ENCODE data around the gene CPTP.

CPTP gene

GRCh38 chr1:1320666-1321448, 3.7 kb upstream of the CPTP start:
- no peak for DNase-seq

GRCh38 chr1:1321477-1321876, 3.1 kb upstream of the CPTP start:
- DNase-seq: no peak

GRCh38 chr1:1322418-1322817, 2.2 kb upstream of the CPTP start:
- DNase-seq: no peak

DNA sequence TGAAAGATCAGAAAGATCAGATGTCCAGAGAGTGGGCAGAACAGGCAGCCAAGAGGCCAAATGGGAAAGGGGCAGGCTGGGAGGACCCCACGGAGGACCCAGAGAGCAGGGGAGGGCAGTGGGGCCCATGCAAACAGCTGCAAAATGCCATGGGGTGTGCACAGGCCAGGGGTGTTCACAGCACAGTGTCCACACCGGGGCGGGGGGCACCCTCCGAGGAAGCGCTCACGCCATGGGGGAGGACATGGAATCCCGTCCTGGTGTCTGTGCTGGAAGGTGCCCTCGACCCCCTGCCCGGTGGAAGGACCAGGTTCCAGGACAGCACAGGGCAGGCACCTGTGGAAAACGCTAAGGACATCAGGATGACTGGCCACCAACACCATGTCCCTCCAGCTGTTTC, 1.6 kb upstream of the CPTP start:
- DNase-seq: no peak

- no peak for DNase-seq
Measured at GRCh38 chr1:1324084-1324523, 498 bp upstream of the CPTP start.

- no peak for DNase-seq
Measured at GRCh38 chr1:1325288-1326074, 879 bp downstream of the CPTP start.

DNA sequence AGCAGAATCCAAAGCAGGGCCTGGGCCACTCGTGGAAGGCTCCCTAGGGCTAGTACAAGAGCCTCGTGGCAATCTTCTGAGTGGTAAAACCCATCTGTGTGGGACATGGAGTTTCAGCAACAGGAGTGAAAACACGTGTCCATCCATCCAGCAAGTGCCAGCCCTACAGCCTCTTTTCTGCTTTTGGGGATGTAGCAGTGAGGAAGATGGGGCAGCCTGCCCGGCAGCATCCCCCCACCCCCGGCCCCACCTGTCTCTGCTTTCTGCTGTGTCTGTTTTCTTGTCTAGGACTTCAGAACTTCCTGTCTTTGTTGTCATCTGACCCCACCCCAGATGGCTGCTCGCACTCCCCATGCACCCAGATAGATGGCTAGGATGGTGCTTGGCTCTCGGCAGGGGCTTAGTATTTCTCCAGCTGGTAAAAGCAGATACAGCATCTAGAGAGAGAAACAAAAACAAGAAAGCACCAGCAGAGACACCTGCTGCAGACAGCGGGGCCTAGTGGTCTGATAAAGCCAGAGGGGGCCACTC, 1.5 kb downstream of the CPTP start:
- no peak for DNase-seq

GRCh38 chr1:1327291-1327690, 2.7 kb downstream of the CPTP start:
- DNase-seq: no peak

- DNase-seq: no peak
Measured at GRCh38 chr1:1328254-1328653, 3.7 kb downstream of the CPTP start.

DNA sequence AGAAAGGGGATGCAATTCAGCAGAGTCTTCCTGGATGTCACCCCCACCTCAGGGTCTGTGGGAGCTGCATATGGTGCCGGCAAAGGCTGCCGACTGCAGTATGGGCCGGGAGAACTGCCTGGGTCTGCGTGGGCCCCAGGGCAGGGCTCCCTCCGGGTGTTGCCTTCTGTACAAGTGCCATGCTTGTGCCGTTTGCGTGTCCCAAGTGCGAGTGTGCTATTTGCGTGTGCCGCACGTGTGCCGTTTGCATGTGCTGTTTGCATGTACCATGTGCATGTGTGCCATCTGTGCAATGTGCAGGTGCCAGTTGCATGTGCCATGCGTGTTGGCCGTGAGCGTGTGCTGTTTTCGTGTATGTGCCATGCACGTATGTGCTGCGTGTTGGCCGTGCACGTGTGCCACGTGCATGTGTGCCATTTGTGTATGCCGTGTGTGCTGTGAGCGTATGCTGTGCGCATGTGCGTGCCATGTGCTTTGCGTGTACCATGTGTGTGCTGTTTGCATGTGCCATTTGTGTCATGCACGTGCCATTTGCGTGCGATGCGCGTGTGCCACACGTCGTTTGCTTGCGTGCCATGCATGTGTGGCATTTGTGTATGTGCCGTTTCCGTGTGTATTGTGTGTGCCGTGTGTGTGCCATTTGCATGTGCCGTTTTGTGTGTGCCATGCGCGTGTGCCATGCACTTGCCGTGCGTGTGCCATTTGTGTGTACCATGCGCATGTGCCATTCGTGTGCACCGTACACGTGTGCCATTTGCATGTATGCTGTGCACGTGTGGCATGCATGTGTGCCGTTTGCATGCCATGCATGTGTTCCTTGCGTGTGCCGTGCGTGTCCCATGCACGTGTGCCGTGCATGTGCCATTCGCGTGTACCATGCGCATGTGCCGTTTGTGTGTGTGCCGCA, 5.0 kb downstream of the CPTP start:
- DNase-seq: no peak

DNA sequence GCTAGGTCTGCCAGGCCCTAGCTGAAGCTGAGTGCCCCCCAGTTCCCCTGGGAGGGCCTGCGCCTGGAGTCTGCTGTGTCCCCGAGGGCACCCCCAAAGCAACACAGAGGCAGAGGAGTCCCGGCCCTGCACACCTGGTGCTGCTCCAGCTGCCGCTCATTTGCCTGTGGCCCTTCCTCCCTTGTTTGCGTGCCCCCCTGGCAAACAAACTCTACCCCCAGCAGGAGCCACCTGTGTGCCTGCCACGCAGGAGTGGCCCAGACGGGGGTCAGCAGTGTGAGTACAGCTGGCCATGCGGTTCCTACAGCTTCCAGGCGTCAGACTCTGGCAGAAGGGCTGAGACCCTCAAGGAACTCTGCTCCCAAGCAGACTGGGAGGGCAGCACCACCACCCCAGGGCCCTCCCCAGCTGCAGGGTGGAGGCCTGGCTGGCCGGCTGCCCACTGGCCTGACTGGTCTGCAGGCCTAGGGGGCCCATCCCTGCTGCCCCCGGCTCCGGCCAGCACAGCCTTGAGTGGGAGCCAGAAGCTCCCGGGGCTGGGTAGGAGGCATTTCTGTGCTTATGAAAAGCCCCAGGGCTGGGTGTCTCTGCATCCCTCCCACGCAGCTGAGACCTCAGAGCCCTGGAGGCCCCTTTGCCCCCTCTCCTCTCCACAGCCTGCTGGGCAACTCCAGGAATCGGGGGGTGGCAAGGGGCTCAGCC, 5.9 kb downstream of the CPTP start:
- no peak for DNase-seq

GRCh38 chr1:1331068-1331965, 6.7 kb downstream of the CPTP start, which contains the start of gene TAS1R3:
Gene TAS1R3 (plus strand): TSS chr1:1331280. CDS start chr1:1331346, 66 bp downstream.
- DNase-seq: no peak

DNA sequence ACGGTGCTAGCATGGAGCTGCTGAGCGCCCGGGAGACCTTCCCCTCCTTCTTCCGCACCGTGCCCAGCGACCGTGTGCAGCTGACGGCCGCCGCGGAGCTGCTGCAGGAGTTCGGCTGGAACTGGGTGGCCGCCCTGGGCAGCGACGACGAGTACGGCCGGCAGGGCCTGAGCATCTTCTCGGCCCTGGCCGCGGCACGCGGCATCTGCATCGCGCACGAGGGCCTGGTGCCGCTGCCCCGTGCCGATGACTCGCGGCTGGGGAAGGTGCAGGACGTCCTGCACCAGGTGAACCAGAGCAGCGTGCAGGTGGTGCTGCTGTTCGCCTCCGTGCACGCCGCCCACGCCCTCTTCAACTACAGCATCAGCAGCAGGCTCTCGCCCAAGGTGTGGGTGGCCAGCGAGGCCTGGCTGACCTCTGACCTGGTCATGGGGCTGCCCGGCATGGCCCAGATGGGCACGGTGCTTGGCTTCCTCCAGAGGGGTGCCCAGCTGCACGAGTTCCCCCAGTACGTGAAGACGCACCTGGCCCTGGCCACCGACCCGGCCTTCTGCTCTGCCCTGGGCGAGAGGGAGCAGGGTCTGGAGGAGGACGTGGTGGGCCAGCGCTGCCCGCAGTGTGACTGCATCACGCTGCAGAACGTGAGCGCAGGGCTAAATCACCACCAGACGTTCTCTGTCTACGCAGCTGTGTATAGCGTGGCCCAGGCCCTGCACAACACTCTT, 7.6 kb downstream of the CPTP start:
- no peak for DNase-seq

GRCh38 chr1:1332774-1333480, 8.3 kb downstream of the CPTP start:
- DNase-seq: no peak

DNA sequence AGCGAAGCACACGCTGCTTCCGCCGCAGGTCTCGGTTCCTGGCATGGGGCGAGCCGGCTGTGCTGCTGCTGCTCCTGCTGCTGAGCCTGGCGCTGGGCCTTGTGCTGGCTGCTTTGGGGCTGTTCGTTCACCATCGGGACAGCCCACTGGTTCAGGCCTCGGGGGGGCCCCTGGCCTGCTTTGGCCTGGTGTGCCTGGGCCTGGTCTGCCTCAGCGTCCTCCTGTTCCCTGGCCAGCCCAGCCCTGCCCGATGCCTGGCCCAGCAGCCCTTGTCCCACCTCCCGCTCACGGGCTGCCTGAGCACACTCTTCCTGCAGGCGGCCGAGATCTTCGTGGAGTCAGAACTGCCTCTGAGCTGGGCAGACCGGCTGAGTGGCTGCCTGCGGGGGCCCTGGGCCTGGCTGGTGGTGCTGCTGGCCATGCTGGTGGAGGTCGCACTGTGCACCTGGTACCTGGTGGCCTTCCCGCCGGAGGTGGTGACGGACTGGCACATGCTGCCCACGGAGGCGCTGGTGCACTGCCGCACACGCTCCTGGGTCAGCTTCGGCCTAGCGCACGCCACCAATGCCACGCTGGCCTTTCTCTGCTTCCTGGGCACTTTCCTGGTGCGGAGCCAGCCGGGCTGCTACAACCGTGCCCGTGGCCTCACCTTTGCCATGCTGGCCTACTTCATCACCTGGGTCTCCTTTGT, 9.1 kb downstream of the CPTP start:
- DNase-seq: no peak

DNA sequence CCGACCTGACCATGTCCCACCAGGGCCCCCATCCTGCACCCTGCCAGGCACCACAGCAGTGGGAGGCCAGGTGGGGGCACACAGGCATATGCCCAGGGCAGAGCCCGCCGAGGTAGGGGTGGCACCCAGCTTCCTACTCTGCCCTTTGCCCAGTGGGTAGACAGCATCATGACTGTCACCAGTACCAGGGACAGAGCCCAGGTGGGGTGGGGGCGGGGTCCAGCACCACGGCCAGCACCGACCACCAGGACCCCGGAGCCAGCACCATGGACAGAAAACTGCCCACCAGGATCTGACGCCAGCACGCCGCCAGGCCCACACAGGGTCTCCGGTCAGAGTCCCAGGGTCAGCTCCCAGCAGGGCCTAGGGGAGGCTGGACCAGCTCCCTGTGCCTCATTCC, 10.2 kb downstream of the CPTP start:
- DNase-seq: no peak

DNA sequence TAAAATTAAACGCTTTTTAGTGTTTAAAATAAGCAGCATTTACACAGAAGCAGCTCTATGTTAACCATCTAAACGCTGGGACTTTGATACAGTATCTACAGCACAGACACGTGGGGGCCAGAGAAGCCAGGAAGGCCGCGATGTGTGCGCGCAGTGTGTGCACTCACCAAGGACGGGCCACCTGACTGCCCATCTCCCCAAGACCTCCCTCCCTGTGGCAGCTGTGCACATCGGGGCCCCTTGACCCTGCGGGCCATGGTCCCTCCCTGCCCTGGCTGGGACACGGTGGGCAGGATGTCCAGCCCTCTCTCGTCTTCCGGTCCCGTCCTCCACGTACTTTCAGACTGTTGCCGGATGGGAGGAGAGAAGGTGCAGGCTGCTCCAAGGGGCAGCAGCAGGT, 10.7 kb downstream of the CPTP start:
- DNase-seq: no peak

DNA sequence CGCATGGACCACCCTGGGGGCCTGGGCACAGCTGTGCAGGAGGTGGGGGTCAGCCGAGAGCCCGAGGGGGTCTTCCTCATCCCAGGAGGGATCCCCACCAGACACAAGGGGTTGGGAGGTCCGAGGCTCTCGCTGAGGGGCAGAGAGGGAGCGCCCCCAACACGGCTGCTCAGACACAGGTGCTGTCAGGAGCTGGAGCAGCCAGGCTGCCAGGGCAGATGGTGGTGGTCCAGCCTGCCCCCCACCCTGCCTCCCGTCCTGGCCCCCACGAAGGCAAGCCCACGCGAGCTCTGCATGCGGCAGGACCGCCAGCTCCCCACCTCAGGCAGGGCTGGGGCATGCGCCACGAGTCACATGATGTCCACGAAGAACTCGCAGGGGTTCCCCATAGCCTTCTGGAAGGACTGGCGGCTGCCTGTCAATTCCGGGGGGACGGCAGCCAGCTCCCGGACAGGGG, 11.2 kb downstream of the CPTP start:
- DNase-seq: no peak

DNA sequence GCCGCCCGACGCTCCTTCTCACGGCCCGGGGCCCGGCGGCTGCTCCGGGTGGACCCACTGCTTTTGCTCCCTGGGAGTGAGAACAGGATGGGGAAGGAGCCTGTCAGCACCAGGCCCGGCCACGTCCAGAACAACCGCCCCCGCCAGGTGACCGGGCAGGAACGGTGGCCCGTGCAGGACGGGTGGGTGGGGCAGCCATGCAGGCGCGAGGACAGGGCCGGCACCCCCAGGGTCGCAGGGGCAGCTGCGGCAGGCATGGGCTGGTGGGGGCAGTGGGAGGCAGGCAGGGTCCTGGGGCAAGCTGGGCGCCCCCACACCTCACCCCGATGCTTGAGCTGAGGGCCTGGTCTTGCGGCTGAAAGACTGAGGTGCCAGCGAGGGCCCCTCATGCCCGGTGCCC, 11.8 kb downstream of the CPTP start:
- no peak for DNase-seq

Data from bone marrow (tissue), 2 donors.